MCF 10A (cell line): ENCODE results near the gene RNF220. TPM values are rescaled to one million over a fixed set of nuclear protein-coding genes. Genes with fewer than 3 reads are reported as not detected.
A peak's percentile ranks its signal among the peaks of the same experiment; 100 is the strongest.

Source experiments
- BruUV-seq: library from RNA; stranded (reverse); fragments of 400-500 nt; replicated peaks from 2 replicates; lab custom pipeline; 2021; lab: Mats Ljungman, UMichigan
- CTCF ChIA-PET: fragments of 300-600 bp; sonication (Branson Sonifier 250); formaldehyde crosslinking; extraction: SDS; loops from one replicate; lab custom pipeline; 2021; ENCODE audit warnings: antibody characterized with exemption, inconsistent platforms; lab: Yijun Ruan, JAX
- POLR2A ChIA-PET: fragments of 300-600, 350-650 bp; sonication (Branson Sonifier 250); formaldehyde crosslinking; extraction: SDS; loops from one replicate; lab custom pipeline; 2020; ENCODE audit warnings: antibody characterized with exemption, inconsistent platforms; lab: Yijun Ruan, JAX
- DNase-seq: peaks from one replicate; pipeline ENCODE4 v3.0.0-alpha.2; 2018; ENCODE audit not compliant: unreplicated experiment
- H3K27ac Mint-ChIP-seq: one replicate; pipeline ENCODE4 v1.8.0; 2022; ENCODE audit warnings: mild to moderate bottlenecking, low read depth, mixed read lengths; ENCODE audit not compliant: unreplicated experiment
- H3K27me3 Mint-ChIP-seq: one replicate; pipeline ENCODE4 v1.8.0; 2022; ENCODE audit warnings: mixed read lengths; ENCODE audit not compliant: insufficient read depth, unreplicated experiment
- H3K36me3 Mint-ChIP-seq: one replicate; pipeline ENCODE4 v1.8.0; 2022; ENCODE audit warnings: mild to moderate bottlenecking, moderate library complexity, mixed read lengths; ENCODE audit not compliant: insufficient read depth, unreplicated experiment
- H3K4me1 Mint-ChIP-seq: one replicate; pipeline ENCODE4 v1.8.0; 2022; ENCODE audit warnings: mixed read lengths; ENCODE audit not compliant: insufficient read depth, unreplicated experiment
- H3K4me3 Mint-ChIP-seq: one replicate; pipeline ENCODE4 v1.8.0; 2022; ENCODE audit warnings: mild to moderate bottlenecking, moderate library complexity, mixed read lengths; ENCODE audit not compliant: unreplicated experiment
- H3K9me3 Mint-ChIP-seq: one replicate; pipeline ENCODE4 v1.8.0; 2022; ENCODE audit warnings: mixed read lengths; ENCODE audit not compliant: unreplicated experiment
- CTCF ChIP-seq: fragments of 200-600 bp; IDR thresholded peaks from one replicate; pipeline ENCODE4 v1.8.0; 2022; ENCODE audit warnings: antibody characterized with exemption, mild to moderate bottlenecking; ENCODE audit not compliant: unreplicated experiment
- intact Hi-C: fragments of 100-400 bp; cut with micrococcal nuclease; formaldehyde crosslinking; loops from 2 replicates; pipeline ENCODE4 v1.14.1; 2022
- total RNA-seq: library from RNA; stranded (reverse); gene quantifications from 2 replicates; pipeline ENCODE4 v1.2.3, GENCODE V29; 2022

Gene RNF220
- total RNA-seq, 1 experiment from 2014 or later = 67.1 TPM

GRCh38 chr1:44359234-44359935 is 45.7 kb upstream of the RNF220 start:
- no peak for TF ChIP-seq CTCF
- Mint-ChIP-seq H3K27me3 (no peaks in the 10 kb centered on the region), H3K4me1 (peaks cover 19% of the 10 kb centered on the region), H3K27ac (no peak overlapping the region), H3K36me3 (no peaks in the 10 kb centered on the region), H3K9me3 (no peaks in the 10 kb centered on the region), H3K4me3 (no peak overlapping the region)
- no TSS peak for BruUV-seq
- ChIA-PET POLR2A (interaction anchor here (0.6 to 1.0 kb wide), 4 partner anchors 16 to 607 kb away, joined by 3 to 4 read pairs (median 3); no protein-coding TSS in a partner anchor), CTCF (interaction anchor here (0.7 to 2.1 kb wide), 5 partner anchors 9 to 294 kb away, joined by 3 to 5 read pairs (median 4); no protein-coding TSS in a partner anchor)
- DNase-seq = no peak
- intact Hi-C loops = no loop called here

- TF ChIP-seq CTCF = no peak
- intact Hi-C loops = no loop called here
- no peaks in the 10 kb centered on the region for H3K27me3 Mint-ChIP-seq
- H3K4me1 Mint-ChIP-seq = peaks cover 8% of the 10 kb centered on the region
- H3K4me3 Mint-ChIP-seq = no peak overlapping the region
- peak; percentile 26 for DNase-seq
- no peaks in the 10 kb centered on the region for H3K36me3 Mint-ChIP-seq
- POLR2A ChIA-PET = no interaction called here
- BruUV-seq = no TSS peak
- CTCF ChIA-PET = interaction anchor here (0.7 to 1.1 kb wide), 2 partner anchors 41 to 370 kb away, joined by 3 read pairs; no protein-coding TSS in a partner anchor
- H3K9me3 Mint-ChIP-seq = no peaks in the 10 kb centered on the region
- H3K27ac Mint-ChIP-seq = no peak overlapping the region
These were observed 43.6 kb upstream of the RNF220 start for GRCh38 chr1:44361478-44361877.

- CTCF ChIA-PET = interaction anchor here (0.6 to 2.7 kb wide), 2 partner anchors 12 to 364 kb away, joined by 3 to 8 read pairs; no protein-coding TSS in a partner anchor
- H3K27ac Mint-ChIP-seq = peak overlapping the region; percentile 36
These were observed 38.6 kb upstream of the RNF220 start for GRCh38 chr1:44366371-44366975.

More at GRCh38 chr1:44366371-44366975, 38.6 kb upstream of the RNF220 start:
- no peaks in the 10 kb centered on the region for H3K27me3 Mint-ChIP-seq
- BruUV-seq = no TSS peak
- no peak for DNase-seq
- POLR2A ChIA-PET = no interaction called here
- TF ChIP-seq CTCF = no peak
- no peak overlapping the region for H3K4me3 Mint-ChIP-seq
- H3K9me3 Mint-ChIP-seq = no peaks in the 10 kb centered on the region
- intact Hi-C loops = no loop called here
- H3K36me3 Mint-ChIP-seq = no peaks in the 10 kb centered on the region
- H3K4me1 Mint-ChIP-seq = no peaks in the 10 kb centered on the region
